NB4 (cell line): ENCODE data around the gene CACNA2D3.

Source experiments
- DNase-seq: peaks from one replicate; pipeline ENCODE4 v3.0.0; 2010; ENCODE audit warnings: low read depth
- H3K4me3 ChIP-seq: one replicate; pipeline ENCODE4 v1.5.1; 2011; ENCODE audit warnings: mild to moderate bottlenecking, low read depth, low read length, moderate library complexity
- CTCF ChIP-seq: IDR thresholded peaks from one replicate; pipeline ENCODE4 v1.5.1; 2012; ENCODE audit warnings: low read depth, low read length
- MAX ChIP-seq: IDR thresholded peaks from 2 replicates; pipeline ENCODE4 v1.6.1; 2011; ENCODE audit warnings: low read depth, low read length
- MYC ChIP-seq: IDR thresholded peaks from 2 replicates; pipeline ENCODE4 v1.6.1; 2011; ENCODE audit warnings: low read depth, low read length
- POLR2A ChIP-seq: IDR thresholded peaks from 2 replicates; pipeline ENCODE4 v1.6.1; 2011; ENCODE audit warnings: mild to moderate bottlenecking; ENCODE audit not compliant: insufficient read length; ENCODE audit errors: extremely low read depth

CACNA2D3 gene

GRCh38 chr3:54237788-54238502, 115.6 kb downstream of the CACNA2D3 start:
- H3K4me3 ChIP-seq = no peak overlapping the region
- DNase-seq = no peak
- TF ChIP-seq MYC (no peak), POLR2A (no peak), CTCF (no peak), MAX (no peak)

- TF ChIP-seq CTCF (no peak), POLR2A (no peak), MAX (no peak), MYC (no peak)
- H3K4me3 ChIP-seq = no peak overlapping the region
- no peak for DNase-seq
These were observed 118.0 kb downstream of the CACNA2D3 start for GRCh38 chr3:54240309-54240708.

- H3K4me3 ChIP-seq = peak overlapping the region; percentile 13
- DNase-seq = no peak
- TF ChIP-seq MAX = no peak
These were observed 120.9 kb downstream of the CACNA2D3 start for GRCh38 chr3:54243056-54243931.

- no peak for DNase-seq
- TF ChIP-seq POLR2A (no peak), MYC (no peak)
- H3K4me3 ChIP-seq = no peak overlapping the region
These were observed 121.8 kb downstream of the CACNA2D3 start for GRCh38 chr3:54243960-54244682.

GRCh38 chr3:54251705-54252104, 129.4 kb downstream of the CACNA2D3 start:
- DNase-seq = no peak
- H3K4me3 ChIP-seq = no peak overlapping the region
- TF ChIP-seq MYC (no peak), MAX (no peak), CTCF (no peak), POLR2A (no peak)

GRCh38 chr3:54257125-54257720, 134.9 kb downstream of the CACNA2D3 start:
- DNase-seq = no peak
- H3K4me3 ChIP-seq = no peak overlapping the region
- TF ChIP-seq POLR2A (no peak), MYC (no peak), MAX (no peak), CTCF (no peak)
